ENCODE data around the gene PIP. TPM values are rescaled to one million over a fixed set of nuclear protein-coding genes. Genes with fewer than 3 reads are reported as not detected.
"Not testable (repeated sequence)": the region's sequence is repeated elsewhere in the genome, so short reads cannot be mapped to it uniquely, and the experiment has no call there.

PIP gene
- total RNA-seq, result 0.28 TPM
- 6.5 TPM for polyA plus RNA-seq
- long read RNA-seq, donor 1, result 0 reads
- long read RNA-seq, donor 2, result 0 reads
- long read RNA-seq, donor 3, result 0 reads
- long read RNA-seq, donor 4, result 0 reads
- long read RNA-seq, donor 5, result 0 reads
- long read RNA-seq, donor 6, result 0 reads
- long read RNA-seq, donor 7, result 0 reads
- long read RNA-seq, donor 8, result 0 reads
- long read RNA-seq, donor 9, partial matches to known transcripts, result 0 of 1 reads
- long read RNA-seq, donor 9, other reads (novel, unspliced or antisense), result 0 of 1 reads
- long read RNA-seq, donor 10, result 0 reads

GRCh38 chr7:143131781-143132180, at the start of gene PIP:
TSS of gene PIP (plus strand) at chr7:143132077. CDS start at chr7:143132117, 40 bp downstream.
- no peak for DNase-seq (ENCODE audit: low read depth in 6 of 9, low spot score in 9 of 9)
- H3K4me1 ChIP-seq (ENCODE audit: control insufficient read depth in 2 of 2, insufficient read depth in 2 of 2, low read length in 2 of 2), result no peaks in the 10 kb centered on the region
- no peaks in the 10 kb centered on the region for H3K36me3 ChIP-seq (ENCODE audit: control insufficient read depth in 2 of 2, insufficient read depth in 2 of 2, low read length in 1 of 2)
- no peaks in the 10 kb centered on the region for H3K27me3 ChIP-seq (ENCODE audit: control insufficient read depth in 2 of 2, insufficient read depth in 1 of 2, low read length in 1 of 2)
- H3K4me3 ChIP-seq (ENCODE audit: low read length in 2 of 2), result no peak within 1 kb of the TSS
- 80% methylated on average over 4 of the region's 4 CpGs for WGBS
- H3K9me3 ChIP-seq (ENCODE audit: control insufficient read depth in 2 of 2, insufficient read depth in 1 of 2, low read length in 1 of 2), result no peaks in the 10 kb centered on the region
- no peak within 1 kb of the TSS for H3K27ac ChIP-seq (ENCODE audit: low read depth in 1 of 2, low read length in 1 of 2)

GRCh38 chr7:143085109-143085508, 46.8 kb upstream of the PIP start:
- Histone ChIP-seq H3K4me1 (ENCODE audit: control insufficient read depth in 2 of 2, insufficient read depth in 2 of 2, low read length in 2 of 2) (no peaks in the 10 kb centered on the region), H3K36me3 (ENCODE audit: control insufficient read depth in 2 of 2, insufficient read depth in 2 of 2, low read length in 1 of 2) (no peaks in the 10 kb centered on the region), H3K27ac (ENCODE audit: low read depth in 1 of 2, low read length in 1 of 2) (no peak overlapping the region), H3K9me3 (ENCODE audit: control insufficient read depth in 2 of 2, insufficient read depth in 1 of 2, low read length in 1 of 2) (no peaks in the 10 kb centered on the region), H3K4me3 (ENCODE audit: low read length in 2 of 2) (no peak overlapping the region), H3K27me3 (ENCODE audit: control insufficient read depth in 2 of 2, insufficient read depth in 1 of 2, low read length in 1 of 2) (no peaks in the 10 kb centered on the region)
- WGBS, result 29% methylated on average over 1 of the region's 1 CpG
- DNase-seq (ENCODE audit: low read depth in 6 of 9, low spot score in 9 of 9), result no peak

GRCh38 chr7:143085610-143086009, 46.3 kb upstream of the PIP start:
- not testable (repeated sequence) for DNase-seq (ENCODE audit: low read depth in 6 of 9, low spot score in 9 of 9); H3K36me3 ChIP-seq (ENCODE audit: control insufficient read depth in 2 of 2, insufficient read depth in 2 of 2, low read length in 1 of 2); H3K4me1 ChIP-seq (ENCODE audit: control insufficient read depth in 2 of 2, insufficient read depth in 2 of 2, low read length in 2 of 2); H3K27ac ChIP-seq (ENCODE audit: low read depth in 1 of 2, low read length in 1 of 2); H3K27me3 ChIP-seq (ENCODE audit: control insufficient read depth in 2 of 2, insufficient read depth in 1 of 2, low read length in 1 of 2); H3K9me3 ChIP-seq (ENCODE audit: control insufficient read depth in 2 of 2, insufficient read depth in 1 of 2, low read length in 1 of 2); H3K4me3 ChIP-seq (ENCODE audit: low read length in 2 of 2)
- 96% methylated on average over 3 of the region's 3 CpGs for WGBS

GRCh38 chr7:143088549-143089231, 43.2 kb upstream of the PIP start:
- not testable (repeated sequence) for DNase-seq (ENCODE audit: low read depth in 6 of 9, low spot score in 9 of 9); H3K4me3 ChIP-seq (ENCODE audit: low read length in 2 of 2); H3K9me3 ChIP-seq (ENCODE audit: control insufficient read depth in 2 of 2, insufficient read depth in 1 of 2, low read length in 1 of 2); H3K27ac ChIP-seq (ENCODE audit: low read depth in 1 of 2, low read length in 1 of 2); H3K27me3 ChIP-seq (ENCODE audit: control insufficient read depth in 2 of 2, insufficient read depth in 1 of 2, low read length in 1 of 2); H3K36me3 ChIP-seq (ENCODE audit: control insufficient read depth in 2 of 2, insufficient read depth in 2 of 2, low read length in 1 of 2); H3K4me1 ChIP-seq (ENCODE audit: control insufficient read depth in 2 of 2, insufficient read depth in 2 of 2, low read length in 2 of 2)
- WGBS, result 95% methylated on average over 16 of the region's 16 CpGs

- 94% methylated on average over 2 of the region's 2 CpGs for WGBS
- no peak for DNase-seq (ENCODE audit: low read depth in 6 of 9, low spot score in 9 of 9)
- Histone ChIP-seq H3K27ac (ENCODE audit: low read depth in 1 of 2, low read length in 1 of 2) (no peak overlapping the region), H3K36me3 (ENCODE audit: control insufficient read depth in 2 of 2, insufficient read depth in 2 of 2, low read length in 1 of 2) (no peaks in the 10 kb centered on the region), H3K4me1 (ENCODE audit: control insufficient read depth in 2 of 2, insufficient read depth in 2 of 2, low read length in 2 of 2) (no peaks in the 10 kb centered on the region), H3K27me3 (ENCODE audit: control insufficient read depth in 2 of 2, insufficient read depth in 1 of 2, low read length in 1 of 2) (no peaks in the 10 kb centered on the region), H3K4me3 (ENCODE audit: low read length in 2 of 2) (no peak overlapping the region), H3K9me3 (ENCODE audit: control insufficient read depth in 2 of 2, insufficient read depth in 1 of 2, low read length in 1 of 2) (peaks cover 0 to 3% of the 10 kb centered on the region in 2 donors)
Observed at GRCh38 chr7:143096146-143096545, 35.7 kb upstream of the PIP start.

GRCh38 chr7:143099579-143099978, 32.3 kb upstream of the PIP start:
- H3K4me1 ChIP-seq (ENCODE audit: control insufficient read depth in 2 of 2, insufficient read depth in 2 of 2, low read length in 2 of 2); DNase-seq (ENCODE audit: low read depth in 6 of 9, low spot score in 9 of 9); H3K27me3 ChIP-seq (ENCODE audit: control insufficient read depth in 2 of 2, insufficient read depth in 1 of 2, low read length in 1 of 2); H3K9me3 ChIP-seq (ENCODE audit: control insufficient read depth in 2 of 2, insufficient read depth in 1 of 2, low read length in 1 of 2); H3K4me3 ChIP-seq (ENCODE audit: low read length in 2 of 2); H3K27ac ChIP-seq (ENCODE audit: low read depth in 1 of 2, low read length in 1 of 2); H3K36me3 ChIP-seq (ENCODE audit: control insufficient read depth in 2 of 2, insufficient read depth in 2 of 2, low read length in 1 of 2): not testable (repeated sequence)
- 99% methylated on average over 1 of the region's 1 CpG for whole genome bisulfite sequencing

- DNase-seq (ENCODE audit: low read depth in 6 of 9, low spot score in 9 of 9), result no peak
- Histone ChIP-seq H3K4me1 (ENCODE audit: control insufficient read depth in 2 of 2, insufficient read depth in 2 of 2, low read length in 2 of 2) (no peaks in the 10 kb centered on the region), H3K4me3 (ENCODE audit: low read length in 2 of 2) (no peak overlapping the region), H3K27me3 (ENCODE audit: control insufficient read depth in 2 of 2, insufficient read depth in 1 of 2, low read length in 1 of 2) (no peaks in the 10 kb centered on the region), H3K9me3 (ENCODE audit: control insufficient read depth in 2 of 2, insufficient read depth in 1 of 2, low read length in 1 of 2) (no peaks in the 10 kb centered on the region), H3K27ac (ENCODE audit: low read depth in 1 of 2, low read length in 1 of 2) (no peak overlapping the region), H3K36me3 (ENCODE audit: control insufficient read depth in 2 of 2, insufficient read depth in 2 of 2, low read length in 1 of 2) (no peaks in the 10 kb centered on the region)
Observed at GRCh38 chr7:143104759-143105158, 27.1 kb upstream of the PIP start.

- H3K4me1 ChIP-seq (ENCODE audit: control insufficient read depth in 2 of 2, insufficient read depth in 2 of 2, low read length in 2 of 2); DNase-seq (ENCODE audit: low read depth in 6 of 9, low spot score in 9 of 9); H3K4me3 ChIP-seq (ENCODE audit: low read length in 2 of 2); H3K27me3 ChIP-seq (ENCODE audit: control insufficient read depth in 2 of 2, insufficient read depth in 1 of 2, low read length in 1 of 2); H3K36me3 ChIP-seq (ENCODE audit: control insufficient read depth in 2 of 2, insufficient read depth in 2 of 2, low read length in 1 of 2); H3K9me3 ChIP-seq (ENCODE audit: control insufficient read depth in 2 of 2, insufficient read depth in 1 of 2, low read length in 1 of 2); H3K27ac ChIP-seq (ENCODE audit: low read depth in 1 of 2, low read length in 1 of 2): not testable (repeated sequence)
- 98% methylated on average over 3 of the region's 3 CpGs for WGBS
Observed at GRCh38 chr7:143108019-143108418, 23.9 kb upstream of the PIP start.

GRCh38 chr7:143117395-143117794, 14.5 kb upstream of the PIP start:
- H3K27me3 ChIP-seq (ENCODE audit: control insufficient read depth in 2 of 2, insufficient read depth in 1 of 2, low read length in 1 of 2), result no peaks in the 10 kb centered on the region
- H3K9me3 ChIP-seq (ENCODE audit: control insufficient read depth in 2 of 2, insufficient read depth in 1 of 2, low read length in 1 of 2), result peaks cover 0 to 3% of the 10 kb centered on the region in 2 donors
- H3K4me1 ChIP-seq (ENCODE audit: control insufficient read depth in 2 of 2, insufficient read depth in 2 of 2, low read length in 2 of 2), result no peaks in the 10 kb centered on the region
- no peaks in the 10 kb centered on the region for H3K36me3 ChIP-seq (ENCODE audit: control insufficient read depth in 2 of 2, insufficient read depth in 2 of 2, low read length in 1 of 2)
- WGBS, result 96% methylated on average over 3 of the region's 3 CpGs
- no peak overlapping the region for H3K4me3 ChIP-seq (ENCODE audit: low read length in 2 of 2)
- no peak overlapping the region for H3K27ac ChIP-seq (ENCODE audit: low read depth in 1 of 2, low read length in 1 of 2)
- DNase-seq (ENCODE audit: low read depth in 6 of 9, low spot score in 9 of 9), result no peak
